ENCODE results near the gene SNX25. TPM values are rescaled to one million over a fixed set of nuclear protein-coding genes. Genes with fewer than 3 reads are reported as not detected.
"Not testable (repeated sequence)": the region's sequence is repeated elsewhere in the genome, so short reads cannot be mapped to it uniquely, and the experiment has no call there.

Gene SNX25
- total RNA-seq, 4 donors from 2014 or later = 7.1 to 113 (median 20.9) TPM

DNA sequence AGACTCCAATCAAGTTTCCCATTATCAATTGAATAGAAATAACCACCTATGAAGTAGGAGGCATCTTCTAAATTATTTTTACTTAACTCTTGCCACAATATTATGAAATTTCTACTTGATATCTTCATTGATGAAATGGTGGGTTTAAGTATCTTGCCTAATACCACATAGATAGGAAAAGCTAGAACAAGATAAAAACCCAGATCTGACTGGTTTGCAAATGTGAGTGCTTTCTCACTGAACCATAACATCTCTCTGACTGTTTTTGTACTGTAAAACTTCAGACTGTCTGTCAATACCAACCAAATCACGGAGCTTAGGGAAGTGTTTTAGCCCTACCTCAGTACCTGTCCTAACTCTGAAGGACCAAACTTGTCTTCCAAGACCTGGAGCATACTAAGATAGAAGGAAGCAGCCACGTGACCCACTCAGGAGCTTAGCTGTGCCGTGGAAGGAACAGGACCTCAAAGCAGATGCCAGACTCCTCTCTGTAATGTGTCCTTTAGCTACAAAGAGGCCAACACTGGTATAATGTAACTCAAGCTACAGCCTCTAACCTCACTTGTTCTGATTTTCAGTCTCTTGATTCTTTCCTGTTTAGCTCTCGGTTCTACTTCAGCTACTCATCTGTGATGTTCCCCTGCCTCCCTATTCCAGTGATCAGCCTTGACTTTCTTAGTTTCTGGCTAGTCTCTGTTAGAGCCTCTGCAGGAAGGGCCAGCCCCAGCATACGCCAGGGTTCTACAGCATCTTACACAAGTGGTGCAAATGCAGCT, 101.9 kb downstream of the SNX25 start:
- Histone ChIP-seq H3K9me3 (no peaks in the 10 kb centered on the region), H3K36me3 (no peaks in the 10 kb centered on the region), H3K27ac (no peak overlapping the region), H3K27me3 (no peaks in the 10 kb centered on the region), H3K4me3 (no peak overlapping the region), H3K4me1 (no peaks in the 10 kb centered on the region)
- DNase-seq = no peak
- intact Hi-C loops (cut with DNase I; ENCODE audit: low total_unique reads) = no loop called here
- TF ChIP-seq POLR2A (IDR thresholded peaks at IDR 0.05) = no peak
- TF ChIP-seq, protein P1, sequence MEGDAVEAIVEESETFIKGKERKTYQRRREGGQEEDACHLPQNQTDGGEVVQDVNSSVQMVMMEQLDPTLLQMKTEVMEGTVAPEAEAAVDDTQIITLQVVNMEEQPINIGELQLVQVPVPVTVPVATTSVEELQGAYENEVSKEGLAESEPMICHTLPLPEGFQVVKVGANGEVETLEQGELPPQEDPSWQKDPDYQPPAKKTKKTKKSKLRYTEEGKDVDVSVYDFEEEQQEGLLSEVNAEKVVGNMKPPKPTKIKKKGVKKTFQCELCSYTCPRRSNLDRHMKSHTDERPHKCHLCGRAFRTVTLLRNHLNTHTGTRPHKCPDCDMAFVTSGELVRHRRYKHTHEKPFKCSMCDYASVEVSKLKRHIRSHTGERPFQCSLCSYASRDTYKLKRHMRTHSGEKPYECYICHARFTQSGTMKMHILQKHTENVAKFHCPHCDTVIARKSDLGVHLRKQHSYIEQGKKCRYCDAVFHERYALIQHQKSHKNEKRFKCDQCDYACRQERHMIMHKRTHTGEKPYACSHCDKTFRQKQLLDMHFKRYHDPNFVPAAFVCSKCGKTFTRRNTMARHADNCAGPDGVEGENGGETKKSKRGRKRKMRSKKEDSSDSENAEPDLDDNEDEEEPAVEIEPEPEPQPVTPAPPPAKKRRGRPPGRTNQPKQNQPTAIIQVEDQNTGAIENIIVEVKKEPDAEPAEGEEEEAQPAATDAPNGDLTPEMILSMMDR (IDR thresholded peaks at IDR 0.05) = no peak

DNA sequence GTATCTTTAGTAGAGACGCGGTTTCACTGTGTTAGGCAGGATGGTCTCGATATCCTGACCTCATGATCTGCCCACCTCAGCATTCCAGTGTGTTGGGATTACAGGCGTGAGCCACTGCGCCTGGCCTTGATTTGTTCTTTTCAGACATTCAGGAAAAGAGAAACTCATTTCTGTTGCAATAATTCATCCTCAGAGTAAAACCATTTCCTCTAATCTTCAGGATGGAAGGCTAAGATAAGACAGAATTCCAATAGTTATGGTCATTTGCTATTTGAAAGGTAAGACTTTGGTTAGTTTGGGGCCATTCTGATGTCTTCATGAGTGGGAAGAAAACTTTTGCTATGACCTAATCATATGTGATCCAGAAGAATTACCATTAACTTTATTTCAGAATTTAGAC, 103.3 kb downstream of the SNX25 start:
- no peaks in the 10 kb centered on the region for H3K4me1 ChIP-seq
- no peaks in the 10 kb centered on the region for H3K36me3 ChIP-seq
- H3K4me3 ChIP-seq = no peak overlapping the region
- H3K27me3 ChIP-seq = no peaks in the 10 kb centered on the region
- DNase-seq = no peak
- intact Hi-C loops (cut with DNase I; ENCODE audit: low total_unique reads) = no loop called here
- no peaks in the 10 kb centered on the region for H3K9me3 ChIP-seq
- H3K27ac ChIP-seq = no peak overlapping the region
- TF ChIP-seq, protein P1 (IDR thresholded peaks at IDR 0.05) = no peak
- no peak for TF ChIP-seq POLR2A (IDR thresholded peaks at IDR 0.05)

DNA sequence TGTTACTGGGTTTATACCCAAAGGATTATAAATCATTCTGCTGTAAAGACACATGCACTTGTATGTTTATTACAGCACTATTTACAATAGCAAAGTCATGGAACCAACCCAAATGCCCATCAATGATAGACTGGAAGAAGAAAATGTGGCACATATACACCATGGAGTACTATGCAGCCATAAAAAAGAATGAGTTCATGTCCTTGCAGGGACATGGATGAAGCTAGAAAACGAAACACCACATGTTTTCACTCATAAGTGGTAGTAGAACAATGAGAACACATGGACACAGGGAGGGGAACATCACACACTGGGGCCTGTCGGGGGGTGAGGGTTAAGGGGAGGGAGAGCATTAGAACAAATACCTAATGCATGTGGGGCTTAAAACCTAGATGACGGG, 108.1 kb downstream of the SNX25 start:
- H3K27ac ChIP-seq; H3K9me3 ChIP-seq; H3K27me3 ChIP-seq; DNase-seq; intact Hi-C loops (cut with DNase I; ENCODE audit: low total_unique reads); H3K4me1 ChIP-seq; H3K4me3 ChIP-seq; H3K36me3 ChIP-seq: not testable (repeated sequence)

DNA sequence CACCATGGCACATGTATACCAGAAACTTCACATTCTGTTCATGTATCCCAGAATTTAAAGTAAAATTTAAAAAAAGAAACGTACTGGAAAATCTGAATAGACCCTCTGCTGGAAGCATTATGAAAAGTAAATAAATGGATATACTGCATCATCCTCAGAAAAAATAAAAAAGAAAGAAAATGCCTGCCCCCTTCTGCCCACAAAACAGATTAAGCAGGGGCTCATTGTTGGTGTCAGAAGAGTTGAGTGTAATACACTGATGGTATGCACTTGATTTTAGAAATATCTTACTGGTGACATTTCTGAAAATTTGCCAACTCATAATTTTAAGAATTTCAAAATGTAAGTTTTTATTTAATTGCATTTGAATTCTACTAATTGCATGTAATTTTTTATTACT, 108.5 kb downstream of the SNX25 start:
- no peaks in the 10 kb centered on the region for H3K36me3 ChIP-seq
- no peak overlapping the region for H3K27ac ChIP-seq
- no peaks in the 10 kb centered on the region for H3K9me3 ChIP-seq
- no peaks in the 10 kb centered on the region for H3K4me1 ChIP-seq
- no peaks in the 10 kb centered on the region for H3K27me3 ChIP-seq
- TF ChIP-seq, protein P1 (IDR thresholded peaks at IDR 0.05) = no peak
- TF ChIP-seq POLR2A (IDR thresholded peaks at IDR 0.05) = no peak
- DNase-seq = no peak
- intact Hi-C loops (cut with DNase I; ENCODE audit: low total_unique reads) = no loop called here
- H3K4me3 ChIP-seq = no peak overlapping the region

DNA sequence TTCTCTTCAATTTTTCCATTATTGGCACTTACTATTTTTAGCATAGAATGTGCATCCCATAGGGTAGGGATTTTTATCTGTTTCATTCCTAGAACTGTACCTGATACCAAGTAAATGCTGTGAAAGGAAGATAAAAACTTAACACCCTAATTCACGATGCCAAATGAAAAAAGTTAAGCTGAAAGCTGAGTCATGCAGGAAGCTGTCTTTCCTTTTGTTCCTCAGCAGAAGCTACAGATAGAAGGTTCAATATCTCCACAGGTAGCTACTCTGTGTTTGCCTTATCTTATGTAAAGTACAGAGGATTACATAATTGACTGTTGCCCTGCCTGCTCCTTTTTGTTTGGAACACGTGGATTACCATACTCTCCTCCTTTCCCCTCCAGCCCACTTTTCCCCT, 109.3 kb downstream of the SNX25 start:
- TF ChIP-seq, protein P1 (IDR thresholded peaks at IDR 0.05) = no peak
- TF ChIP-seq POLR2A (IDR thresholded peaks at IDR 0.05) = no peak

More for the DNA sequence above, 109.3 kb downstream of the SNX25 start:
- no peaks in the 10 kb centered on the region for H3K36me3 ChIP-seq
- H3K4me3 ChIP-seq = no peak overlapping the region
- no peaks in the 10 kb centered on the region for H3K9me3 ChIP-seq
- no peaks in the 10 kb centered on the region for H3K4me1 ChIP-seq
- intact Hi-C loops (cut with DNase I; ENCODE audit: low total_unique reads) = no loop called here
- DNase-seq = no peak
- no peaks in the 10 kb centered on the region for H3K27me3 ChIP-seq
- H3K27ac ChIP-seq = no peak overlapping the region
